Measurements from ENCODE around the gene GSTA4.

DNA sequence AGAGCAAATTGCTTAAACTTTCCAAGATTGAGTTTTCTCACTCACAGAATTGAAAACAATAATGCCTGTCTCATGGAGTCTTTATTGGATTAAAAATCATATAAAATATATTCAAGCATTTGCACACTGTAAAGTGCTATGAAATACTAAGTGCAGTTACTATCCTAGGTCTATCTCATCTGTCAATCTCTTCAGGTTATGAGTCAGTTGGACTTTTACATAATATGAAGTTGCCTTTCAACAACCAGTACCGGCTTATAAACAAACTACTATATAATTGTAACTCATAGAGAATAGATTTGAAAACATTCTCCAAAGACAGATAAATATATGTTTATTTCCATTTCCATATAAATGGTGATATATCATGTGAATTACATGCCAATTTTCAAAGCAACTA lies 20.4 kb upstream of the GSTA4 start:
- no peak for TF ChIP-seq POLR2AphosphoS5 (IDR thresholded peaks at IDR 0.05; ENCODE audit: low read depth)
- TF ChIP-seq, protein P1, sequence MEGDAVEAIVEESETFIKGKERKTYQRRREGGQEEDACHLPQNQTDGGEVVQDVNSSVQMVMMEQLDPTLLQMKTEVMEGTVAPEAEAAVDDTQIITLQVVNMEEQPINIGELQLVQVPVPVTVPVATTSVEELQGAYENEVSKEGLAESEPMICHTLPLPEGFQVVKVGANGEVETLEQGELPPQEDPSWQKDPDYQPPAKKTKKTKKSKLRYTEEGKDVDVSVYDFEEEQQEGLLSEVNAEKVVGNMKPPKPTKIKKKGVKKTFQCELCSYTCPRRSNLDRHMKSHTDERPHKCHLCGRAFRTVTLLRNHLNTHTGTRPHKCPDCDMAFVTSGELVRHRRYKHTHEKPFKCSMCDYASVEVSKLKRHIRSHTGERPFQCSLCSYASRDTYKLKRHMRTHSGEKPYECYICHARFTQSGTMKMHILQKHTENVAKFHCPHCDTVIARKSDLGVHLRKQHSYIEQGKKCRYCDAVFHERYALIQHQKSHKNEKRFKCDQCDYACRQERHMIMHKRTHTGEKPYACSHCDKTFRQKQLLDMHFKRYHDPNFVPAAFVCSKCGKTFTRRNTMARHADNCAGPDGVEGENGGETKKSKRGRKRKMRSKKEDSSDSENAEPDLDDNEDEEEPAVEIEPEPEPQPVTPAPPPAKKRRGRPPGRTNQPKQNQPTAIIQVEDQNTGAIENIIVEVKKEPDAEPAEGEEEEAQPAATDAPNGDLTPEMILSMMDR (conservative IDR thresholded peaks at IDR 0.05; ENCODE audit: low read depth in 2 of 2): no peak
- no peak for TF ChIP-seq EZH2 (IDR thresholded peaks at IDR 0.05; ENCODE audit: low read depth, unreplicated experiment)
